Measurements from ENCODE around the gene FZD10.

FZD10 gene

DNA sequence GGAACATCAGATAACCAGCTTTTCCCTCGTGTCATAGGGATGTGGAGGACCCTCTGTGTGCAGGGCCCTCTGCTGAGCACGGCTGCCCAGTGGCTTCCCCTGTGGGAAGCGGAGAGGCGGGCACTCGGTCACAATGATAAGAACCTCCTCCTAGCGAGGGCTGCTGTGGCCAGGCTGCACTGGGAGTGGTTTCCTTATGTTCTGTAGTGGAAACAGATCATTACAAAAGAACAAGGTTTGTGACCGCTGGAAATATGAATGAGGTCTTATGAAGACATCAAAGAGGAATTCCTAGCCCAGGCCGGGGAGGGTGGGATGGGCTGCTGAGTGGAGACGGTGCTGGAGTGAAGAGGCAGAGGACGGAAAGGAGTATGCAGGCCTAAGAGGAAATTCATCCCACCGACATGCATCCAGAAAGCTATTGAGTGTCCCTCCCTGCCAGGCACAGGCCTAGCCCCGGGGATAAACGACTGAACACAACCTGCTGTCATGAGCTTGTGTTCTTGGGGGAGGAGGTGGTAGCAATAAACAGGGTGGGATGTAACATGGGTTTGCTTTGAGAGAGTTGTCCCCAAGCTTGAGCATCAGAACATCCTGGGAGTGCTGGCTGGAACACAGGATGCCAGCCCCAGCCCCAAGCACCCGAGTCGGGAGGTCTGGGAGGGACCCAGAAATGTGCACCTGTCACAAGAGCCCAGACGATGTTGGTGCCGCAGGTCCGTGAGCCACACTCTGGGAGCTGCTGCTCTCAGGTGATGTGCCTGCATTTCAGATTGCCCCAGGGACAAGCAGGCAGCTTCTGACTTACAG is 37.5 kb downstream of the FZD10 start:
- no peaks in the 10 kb centered on the region for H3K4me1 ChIP-seq
- H3K4me3 ChIP-seq (ENCODE audit: low read depth, low read length): no peak overlapping the region
- DNase-seq: no peak
- no peaks in the 10 kb centered on the region for H3K9me3 ChIP-seq
- TF ChIP-seq, protein P1, sequence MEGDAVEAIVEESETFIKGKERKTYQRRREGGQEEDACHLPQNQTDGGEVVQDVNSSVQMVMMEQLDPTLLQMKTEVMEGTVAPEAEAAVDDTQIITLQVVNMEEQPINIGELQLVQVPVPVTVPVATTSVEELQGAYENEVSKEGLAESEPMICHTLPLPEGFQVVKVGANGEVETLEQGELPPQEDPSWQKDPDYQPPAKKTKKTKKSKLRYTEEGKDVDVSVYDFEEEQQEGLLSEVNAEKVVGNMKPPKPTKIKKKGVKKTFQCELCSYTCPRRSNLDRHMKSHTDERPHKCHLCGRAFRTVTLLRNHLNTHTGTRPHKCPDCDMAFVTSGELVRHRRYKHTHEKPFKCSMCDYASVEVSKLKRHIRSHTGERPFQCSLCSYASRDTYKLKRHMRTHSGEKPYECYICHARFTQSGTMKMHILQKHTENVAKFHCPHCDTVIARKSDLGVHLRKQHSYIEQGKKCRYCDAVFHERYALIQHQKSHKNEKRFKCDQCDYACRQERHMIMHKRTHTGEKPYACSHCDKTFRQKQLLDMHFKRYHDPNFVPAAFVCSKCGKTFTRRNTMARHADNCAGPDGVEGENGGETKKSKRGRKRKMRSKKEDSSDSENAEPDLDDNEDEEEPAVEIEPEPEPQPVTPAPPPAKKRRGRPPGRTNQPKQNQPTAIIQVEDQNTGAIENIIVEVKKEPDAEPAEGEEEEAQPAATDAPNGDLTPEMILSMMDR (IDR thresholded peaks at IDR 0.05; ENCODE audit: low read depth, low read length): no peak
- H3K27me3 ChIP-seq: peaks cover 30% of the 10 kb centered on the region
- no peaks in the 10 kb centered on the region for H3K36me3 ChIP-seq

DNA sequence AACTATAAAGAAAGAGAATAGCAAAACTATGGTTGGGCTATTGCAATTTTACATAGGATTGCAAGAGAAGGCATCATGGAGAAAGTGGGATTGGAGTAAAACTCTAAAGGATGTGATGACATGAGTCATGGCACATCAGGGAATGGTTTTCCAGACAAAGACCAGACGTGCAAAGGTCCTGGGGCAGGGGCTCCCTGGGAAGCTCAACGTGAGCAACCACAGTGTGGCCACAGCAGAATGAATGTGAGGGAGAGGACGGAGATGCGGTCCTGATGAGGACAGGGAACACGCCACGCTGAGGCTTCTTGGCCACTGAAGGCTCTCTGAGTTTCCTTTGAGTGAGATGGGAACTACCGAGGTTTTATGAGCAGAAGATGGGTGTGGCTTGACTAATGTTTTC is 38.2 kb downstream of the FZD10 start:
- TF ChIP-seq, protein P1 (IDR thresholded peaks at IDR 0.05; ENCODE audit: low read depth, low read length): no peak
- H3K27me3 ChIP-seq: peaks cover 30% of the 10 kb centered on the region
- no peaks in the 10 kb centered on the region for H3K36me3 ChIP-seq
- H3K9me3 ChIP-seq: no peaks in the 10 kb centered on the region
- no peaks in the 10 kb centered on the region for H3K4me1 ChIP-seq
- no peak for DNase-seq
- H3K4me3 ChIP-seq (ENCODE audit: low read depth, low read length): no peak overlapping the region

- Histone ChIP-seq H3K4me3 (ENCODE audit: low read depth, low read length) (no peak overlapping the region), H3K27me3 (peaks cover 24% of the 10 kb centered on the region), H3K4me1 (no peaks in the 10 kb centered on the region), H3K9me3 (no peaks in the 10 kb centered on the region), H3K36me3 (no peaks in the 10 kb centered on the region)
- TF ChIP-seq, protein P1 (IDR thresholded peaks at IDR 0.05; ENCODE audit: low read depth, low read length): no peak
- no peak for DNase-seq
These were observed 38.8 kb downstream of the FZD10 start for GRCh38 chr12:130201037-130201436.

DNA sequence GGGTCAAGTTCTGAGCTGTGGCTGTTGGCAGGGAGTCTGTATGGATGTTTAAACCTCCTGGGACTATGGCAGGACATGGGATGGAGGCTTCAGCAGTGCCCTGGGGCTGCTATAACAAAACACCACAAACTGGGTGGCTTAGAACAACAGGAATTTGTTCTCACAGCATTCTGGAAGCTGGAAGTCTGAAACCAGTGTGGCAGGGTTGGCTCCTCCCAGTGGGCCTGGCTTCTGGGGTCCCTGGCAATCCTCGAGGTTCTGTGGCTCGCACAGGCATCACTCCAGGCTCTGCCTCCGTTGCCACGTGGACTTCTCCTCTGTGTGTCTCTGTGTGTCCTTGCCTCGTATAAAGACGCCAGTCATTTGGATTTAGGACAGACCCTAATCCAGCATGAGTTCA is 39.9 kb downstream of the FZD10 start:
- no peak for DNase-seq
- Histone ChIP-seq H3K27me3 (peaks cover 16% of the 10 kb centered on the region), H3K9me3 (no peaks in the 10 kb centered on the region), H3K4me1 (no peaks in the 10 kb centered on the region), H3K36me3 (no peaks in the 10 kb centered on the region), H3K4me3 (ENCODE audit: low read depth, low read length) (no peak overlapping the region)
- TF ChIP-seq, protein P1 (IDR thresholded peaks at IDR 0.05; ENCODE audit: low read depth, low read length): no peak

DNA sequence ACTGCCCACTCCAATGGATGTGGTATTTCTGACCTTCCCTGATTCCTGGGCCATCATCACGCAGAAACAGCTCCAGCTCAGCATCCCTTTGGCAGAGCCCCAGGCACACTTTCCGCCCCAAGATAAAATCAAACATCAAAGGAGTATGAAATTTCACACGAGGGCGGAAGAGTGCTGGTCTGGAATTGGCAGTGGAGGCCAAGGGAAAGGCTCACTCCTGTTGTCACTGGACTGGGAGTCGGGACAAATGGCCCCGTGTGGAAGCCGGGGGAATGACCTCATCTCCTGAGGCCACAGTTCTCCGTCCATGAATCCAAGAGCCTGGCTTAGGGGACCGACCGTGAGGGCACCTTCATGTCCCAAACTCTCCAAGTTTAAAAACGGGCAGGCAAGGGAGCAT is 40.9 kb downstream of the FZD10 start:
- TF ChIP-seq, protein P1 (IDR thresholded peaks at IDR 0.05; ENCODE audit: low read depth, low read length): no peak
- Histone ChIP-seq H3K36me3 (no peaks in the 10 kb centered on the region), H3K4me1 (no peaks in the 10 kb centered on the region), H3K27me3 (peaks cover 16% of the 10 kb centered on the region), H3K4me3 (ENCODE audit: low read depth, low read length) (no peak overlapping the region), H3K9me3 (no peaks in the 10 kb centered on the region)
- DNase-seq: no peak

DNA sequence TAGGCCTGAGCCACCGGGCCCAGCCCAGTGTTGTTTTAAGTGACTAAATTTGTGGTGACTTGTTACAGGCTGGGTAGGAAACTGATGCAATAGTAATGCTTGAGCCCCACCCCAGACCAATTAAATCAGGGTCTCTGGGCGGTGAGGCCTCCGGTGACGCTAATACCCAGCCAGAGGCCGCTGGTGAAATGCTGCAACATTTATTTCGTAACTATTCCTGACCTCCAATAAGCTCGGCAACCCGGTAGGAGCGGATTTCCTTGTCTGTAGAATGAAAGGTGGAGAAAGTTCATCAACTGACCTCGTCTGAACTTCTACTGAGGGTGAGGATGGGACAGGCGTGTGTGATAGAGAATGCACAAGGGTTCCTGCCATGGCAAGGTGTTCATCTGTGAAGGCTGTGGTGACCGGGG is 42.3 kb downstream of the FZD10 start:
- H3K9me3 ChIP-seq: no peaks in the 10 kb centered on the region
- H3K4me3 ChIP-seq (ENCODE audit: low read depth, low read length): no peak overlapping the region
- TF ChIP-seq, protein P1 (IDR thresholded peaks at IDR 0.05; ENCODE audit: low read depth, low read length): no peak
- no peaks in the 10 kb centered on the region for H3K36me3 ChIP-seq
- H3K27me3 ChIP-seq: peaks cover 16% of the 10 kb centered on the region
- no peak for DNase-seq
- H3K4me1 ChIP-seq: no peaks in the 10 kb centered on the region
